Right ventricle myocardium inferior (tissue), 1 donor: ENCODE measurements around the gene TAB2. TPM values are rescaled to one million over a fixed set of nuclear protein-coding genes. Genes with fewer than 3 reads are reported as not detected.
A peak's percentile ranks its signal among the peaks of the same experiment; 100 is the strongest.
"Not testable (repeated sequence)": the region's sequence is repeated elsewhere in the genome, so short reads cannot be mapped to it uniquely, and the experiment has no call there.

Experiments
- ATAC-seq: fragments of 200-7000 bp; cut with Tn5 transposase; one replicate; pipeline ENCODE4 v1.9.1; 2020; ENCODE audit warnings: mild to moderate bottlenecking, moderate library complexity
- DNase-seq: peaks from one replicate; pipeline ENCODE4 v3.0.0; 2021; ENCODE audit errors: missing footprints
- intact Hi-C: fragments of 100-400 bp; cut with DNase I; formaldehyde crosslinking; loops from one replicate; pipeline ENCODE4 v1.11.0; 2022
- total RNA-seq: library from RNA; stranded (reverse); fragmentation: NEBNext Ultra II Directional; extraction: Animal tissue kit (Norgen Biotek cat#: 25700); gene quantifications from one replicate; pipeline ENCODE4 v1.2.1, GENCODE V29; 2021
- donor health status: DM: no; HTN: yes; CAD: no; lungs with severe emphysema.

The TAB2 gene
- total RNA-seq, 1 donor from 2014 or later: 57.4 TPM

- DNase-seq (no peak), ATAC-seq (no peak)
- intact Hi-C loops: no loop called here
Observed at GRCh38 chr6:149429427-149430360, 112.2 kb downstream of the TAB2 start.

- ATAC-seq: peak; percentile 92
- intact Hi-C loops: loop anchor here (1.0 to 2.0 kb wide), 2 partner anchors 350 to 403 kb away; no protein-coding TSS in a partner anchor
- DNase-seq: peak; percentile 93
Observed at GRCh38 chr6:149431905-149432775, 114.6 kb downstream of the TAB2 start.

- ATAC-seq: no peak
- intact Hi-C loops: loop anchor here (2.0 kb wide), 1 partner anchor 405 kb away; no protein-coding TSS in a partner anchor
- no peak for DNase-seq
Observed at GRCh38 chr6:149433405-149433804, 115.9 kb downstream of the TAB2 start.

DNA sequence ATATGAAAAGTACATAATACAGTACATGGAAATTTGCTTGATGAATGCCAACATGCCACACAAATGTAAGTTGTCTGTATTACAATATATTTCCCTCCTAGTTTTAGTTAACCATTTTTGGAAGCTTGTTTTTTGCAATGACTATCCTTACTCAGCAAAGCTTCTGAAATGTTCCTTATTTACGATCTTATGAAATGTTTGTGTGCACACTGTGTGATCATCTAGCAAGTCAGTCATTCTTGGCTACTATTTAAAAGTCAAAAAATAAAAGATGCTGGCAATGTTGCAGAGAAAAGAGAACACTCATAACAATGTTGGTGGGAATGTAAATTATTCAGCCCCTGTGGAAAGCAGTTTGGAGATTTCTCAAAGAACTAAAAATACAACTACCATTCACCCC lies 116.4 kb downstream of the TAB2 start:
- intact Hi-C loops: loop anchor here (2.0 kb wide), 1 partner anchor 405 kb away; no protein-coding TSS in a partner anchor
- DNase-seq (no peak), ATAC-seq (no peak)

DNA sequence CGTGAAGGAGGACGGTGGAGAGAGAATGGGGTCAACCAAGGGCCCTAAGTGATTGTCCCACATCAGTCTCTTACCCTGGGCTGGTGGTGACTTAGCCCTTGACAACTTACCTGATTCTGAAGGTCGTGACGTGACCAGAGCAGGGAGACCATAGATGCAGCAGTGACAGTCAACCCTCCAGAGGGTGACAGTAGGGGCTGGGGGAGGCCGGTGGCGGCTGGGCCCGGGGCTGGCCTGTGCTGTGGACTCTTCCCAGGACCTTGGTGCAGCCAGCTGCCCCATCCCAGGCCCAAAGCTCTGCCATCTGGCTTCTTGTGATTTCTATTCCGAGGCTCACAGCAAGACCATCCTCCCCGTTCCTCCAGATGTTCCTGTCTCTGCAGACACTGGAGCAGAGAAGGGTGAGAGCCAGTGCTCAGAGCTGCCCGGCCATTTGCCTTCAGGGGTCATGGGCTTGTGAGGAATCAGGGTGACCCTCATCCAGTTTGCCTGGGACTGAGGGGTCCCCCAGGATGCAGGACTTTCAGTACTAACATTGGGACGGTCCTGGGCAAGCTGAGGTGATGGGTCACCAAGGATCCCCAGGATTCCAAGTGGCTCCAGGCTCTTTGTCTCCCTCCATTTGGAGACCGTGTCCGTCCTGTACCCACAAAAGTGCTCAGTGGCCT lies 118.5 kb downstream of the TAB2 start:
- intact Hi-C loops: loop anchor here (5.0 kb wide), 1 partner anchor 81 kb away; no protein-coding TSS in a partner anchor
- no peak for DNase-seq
- no peak for ATAC-seq

- ATAC-seq (no peak), DNase-seq (no peak)
- intact Hi-C loops: loop anchor here (5.0 kb wide), 1 partner anchor 81 kb away; no protein-coding TSS in a partner anchor
Observed at GRCh38 chr6:149436647-149437046, 119.1 kb downstream of the TAB2 start.

- intact Hi-C loops: loop anchor here (5.0 kb wide), 1 partner anchor 80 kb away; no protein-coding TSS in a partner anchor
- no peak for DNase-seq
- ATAC-seq: no peak
Observed at GRCh38 chr6:149437212-149437611, 119.7 kb downstream of the TAB2 start.

DNA sequence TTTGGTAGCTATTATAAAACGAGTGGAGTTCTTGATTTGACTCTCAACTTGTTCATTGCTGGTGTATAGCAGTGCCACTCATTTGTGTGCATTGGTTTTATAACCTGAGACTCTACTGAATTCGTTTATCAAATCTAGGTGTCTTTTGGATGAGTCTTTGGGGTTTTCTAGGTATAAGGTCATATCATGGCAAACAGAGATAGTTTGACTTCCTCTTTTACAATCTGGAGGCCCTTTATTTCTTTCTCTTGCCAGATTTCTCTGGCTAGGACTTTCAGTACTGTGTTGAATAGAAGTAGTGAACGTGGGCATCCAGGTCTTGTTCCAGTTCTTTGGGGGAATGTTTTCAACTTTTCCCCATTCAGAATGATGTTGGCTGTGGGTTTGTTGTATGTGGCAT lies 121.3 kb downstream of the TAB2 start:
- no peak for ATAC-seq
- intact Hi-C loops: loop anchor here (5.0 kb wide), 1 partner anchor 78 kb away; no protein-coding TSS in a partner anchor
- no peak for DNase-seq

- ATAC-seq: no peak
- intact Hi-C loops: loop anchor here (5.0 kb wide), 1 partner anchor 78 kb away; no protein-coding TSS in a partner anchor
- no peak for DNase-seq
Observed at GRCh38 chr6:149439626-149440025, 122.1 kb downstream of the TAB2 start.

- no peak for ATAC-seq
- intact Hi-C loops: no loop called here
- no peak for DNase-seq
Observed at GRCh38 chr6:149440735-149441671, 123.5 kb downstream of the TAB2 start.

DNA sequence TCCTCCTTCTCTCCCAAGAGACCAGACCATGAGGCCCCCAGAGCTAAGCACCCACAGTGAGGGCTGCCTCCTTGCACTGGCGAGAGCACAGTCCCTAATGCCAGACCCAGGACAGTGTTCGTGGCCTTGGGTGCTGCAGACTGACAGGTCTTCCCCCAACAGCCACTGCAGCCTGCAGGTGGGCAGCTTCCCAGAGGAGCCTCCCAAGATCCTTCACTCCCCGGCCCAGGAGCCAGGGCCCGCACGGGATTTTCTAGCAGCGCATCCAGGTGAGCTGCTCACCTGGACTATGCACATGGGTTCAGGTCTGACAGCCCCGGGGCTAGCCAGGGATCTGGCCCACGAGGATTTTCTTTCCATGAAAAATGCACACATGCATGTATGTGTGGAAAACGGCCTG lies 124.2 kb downstream of the TAB2 start:
- DNase-seq: no peak
- no peak for ATAC-seq
- intact Hi-C loops: no loop called here

DNA sequence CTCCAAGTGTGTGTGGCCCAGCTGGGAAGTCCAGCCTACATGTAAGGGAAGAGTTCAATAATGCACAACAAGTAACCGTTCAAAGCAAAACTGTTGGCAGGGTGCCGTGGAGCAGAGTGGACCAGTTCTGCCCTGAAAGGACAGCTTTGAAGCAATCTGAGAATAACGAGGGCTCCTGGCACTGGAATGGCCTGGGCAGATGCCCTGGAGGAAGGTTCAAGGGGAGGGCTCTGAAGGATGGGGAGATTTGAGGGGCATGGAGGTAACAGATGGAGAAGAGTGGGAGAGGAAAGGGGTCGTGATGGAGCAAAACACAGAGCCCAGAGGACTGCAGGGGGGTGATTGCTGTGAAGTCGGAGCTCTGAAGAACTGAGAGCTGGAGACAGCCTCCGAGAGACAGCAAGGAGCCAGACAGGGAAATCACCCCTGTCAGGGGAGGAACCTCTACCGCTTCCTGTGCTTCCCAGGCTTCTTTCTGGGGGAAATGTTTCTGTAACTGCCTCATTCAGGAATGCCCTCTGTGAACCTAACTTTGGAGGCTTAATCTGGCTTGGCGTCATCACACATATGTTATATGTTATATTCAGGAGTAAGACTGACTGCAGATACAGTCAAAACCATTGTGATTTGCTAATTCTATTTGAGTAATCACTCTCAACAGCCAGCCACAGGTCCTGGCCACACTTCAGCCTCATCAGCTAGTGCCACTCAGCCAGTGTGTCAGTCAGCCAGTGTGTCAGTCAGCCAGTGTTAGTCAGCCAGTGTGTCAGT lies 126.1 kb downstream of the TAB2 start:
- intact Hi-C loops: no loop called here
- ATAC-seq: no peak
- DNase-seq: no peak

GRCh38 chr6:149444360-149445094 lies 127.0 kb downstream of the TAB2 start:
- ATAC-seq, intact Hi-C loops, DNase-seq: not testable (repeated sequence)

DNA sequence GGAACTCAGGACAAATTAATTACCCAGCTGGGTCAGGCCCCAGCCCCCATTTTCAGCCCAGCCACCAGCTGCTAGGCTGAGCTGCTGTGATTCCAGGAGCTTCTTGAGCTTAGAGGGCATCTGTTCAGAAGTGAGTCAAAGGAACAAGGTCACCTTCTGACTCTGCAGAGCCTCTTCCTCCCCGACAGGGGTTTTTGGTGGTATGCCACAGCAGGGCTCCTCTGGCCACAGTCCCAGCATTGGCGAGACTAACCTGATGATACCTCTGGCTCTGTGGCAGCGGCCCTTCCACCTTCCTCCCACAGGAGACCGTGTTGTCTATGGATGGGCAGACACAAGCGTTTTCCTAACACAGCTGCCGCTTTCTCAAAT lies 127.6 kb downstream of the TAB2 start:
- ATAC-seq (no peak), DNase-seq (no peak)
- intact Hi-C loops: no loop called here

DNA sequence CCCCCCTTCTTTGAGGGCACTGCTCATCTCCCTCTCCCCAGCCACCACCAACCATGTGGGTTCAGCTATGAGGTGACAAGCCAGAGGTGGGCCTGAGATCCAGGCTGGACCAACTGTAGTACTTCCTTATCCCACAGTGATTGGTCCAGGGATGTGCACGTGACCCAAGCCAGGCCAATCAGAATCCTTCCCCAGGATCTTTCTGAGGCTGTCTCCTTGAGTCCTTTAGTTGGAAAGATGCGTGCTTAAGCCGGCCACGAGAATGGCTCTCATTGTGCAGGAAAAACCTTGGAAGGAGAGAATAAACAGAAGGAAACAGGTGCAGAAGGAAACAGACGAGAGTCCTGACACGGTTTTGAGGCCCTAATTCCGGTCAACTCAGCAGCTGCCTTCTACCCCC lies 128.1 kb downstream of the TAB2 start:
- ATAC-seq (no peak), DNase-seq (no peak)
- intact Hi-C loops: no loop called here

DNA sequence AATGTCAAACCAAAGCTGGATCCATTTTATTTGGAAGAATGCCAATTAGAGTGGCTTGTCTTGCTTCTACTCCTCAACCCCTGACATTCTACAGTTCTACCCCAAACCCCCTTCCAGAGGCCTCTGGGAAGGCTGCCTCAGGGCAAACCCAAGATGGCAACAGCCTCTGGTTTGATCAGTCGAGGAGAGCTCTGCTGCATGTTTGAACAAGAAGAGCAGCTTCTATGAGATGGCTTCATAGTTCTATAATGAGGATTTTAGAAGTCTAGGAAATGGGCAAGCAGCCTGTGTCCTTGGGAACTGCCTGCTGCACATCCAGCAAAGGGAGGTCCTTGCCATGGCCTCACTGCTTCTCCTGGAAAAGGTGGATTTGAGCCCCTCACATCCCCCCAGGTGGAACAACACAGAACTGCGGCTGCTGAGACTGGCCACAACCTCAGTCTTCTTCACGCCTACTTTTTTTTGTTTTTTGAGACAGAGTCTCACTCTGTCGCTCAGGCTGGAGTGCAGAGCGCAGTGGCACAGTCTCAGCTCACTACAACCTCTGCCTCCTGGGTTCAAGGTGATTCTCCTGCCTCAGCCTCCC lies 129.4 kb downstream of the TAB2 start:
- ATAC-seq (no peak), DNase-seq (no peak)
- intact Hi-C loops: no loop called here
